GM12878 (cell line): ENCODE results near the gene PHACTR1. TPM values are rescaled to one million over a fixed set of nuclear protein-coding genes. Genes with fewer than 3 reads are reported as not detected.

Source experiments
- ATAC-seq: fragments of 200-7000 bp; cut with Tn5 transposase; 3 replicates; pipeline ENCODE4 v1.9.1; 2020; ENCODE audit warnings: mild to moderate bottlenecking, moderate library complexity
- BruUV-seq: library from RNA; stranded (reverse); fragments of 400-500 nt; replicated peaks from 2 replicates; lab custom pipeline; 2021; lab: Mats Ljungman, UMichigan
- CTCF ChIA-PET: fragments of 300-600 bp; sonication (Branson Sonifier 250); formaldehyde crosslinking; extraction: SDS; loops from one replicate; lab custom pipeline; 2021; ENCODE audit warnings: inconsistent platforms; lab: Yijun Ruan, JAX
- POLR2A ChIA-PET: fragments of 350-600 bp; formaldehyde crosslinking; extraction: SDS; loops from one replicate; lab custom pipeline; 2021; ENCODE audit warnings: inconsistent platforms; lab: Charles Lee
- RAD21 ChIA-PET: fragments of 300-600 bp; sonication (Branson Sonifier 250); formaldehyde crosslinking; loops from one replicate; lab custom pipeline; 2023; ENCODE audit warnings: antibody characterized with exemption; ENCODE audit not compliant: unreplicated experiment; lab: Charles Lee
- SMC1A ChIA-PET: fragments of 300-600 bp; sonication (Branson Sonifier 250); formaldehyde crosslinking; loops from one replicate; lab custom pipeline; 2023; ENCODE audit not compliant: unreplicated experiment, uncharacterized antibody; lab: Charles Lee
- DNase-seq: peaks from one replicate; pipeline ENCODE4 v3.0.0-alpha.2; 2011; ENCODE audit warnings: low read depth, low spot score
- FAIRE-seq: peaks from 3 replicates; lab custom pipeline; 2011; peaks lifted over from hg19 to GRCh38; lab: Jason Lieb, UNC
- H2AFZ ChIP-seq: 2 replicates; pipeline ENCODE4 v1.6.0; 2011; ENCODE audit warnings: low read depth, low read length, control low read depth; ENCODE audit not compliant: control insufficient read depth
- H3K27ac ChIP-seq: 2 replicates; pipeline ENCODE4 v1.5.1; 2011; ENCODE audit warnings: control low read depth; ENCODE audit not compliant: control insufficient read depth, insufficient read depth
- H3K27me3 ChIP-seq, 2 experiments: replicated peaks in 1 of 2; 2 replicates each; pipeline versions ENCODE4 v1.6.0 to v1.6.1; 2011; ENCODE audit warnings: low read length in 1 of 2; ENCODE audit not compliant: control insufficient read depth in 2 of 2, insufficient read depth in 2 of 2
- H3K36me3 ChIP-seq, 2 experiments: 2 replicates each; pipeline ENCODE4 v1.5.1; 2011; ENCODE audit warnings: low read length in 1 of 2; ENCODE audit not compliant: control insufficient read depth in 2 of 2, insufficient read depth in 2 of 2
- H3K4me1 ChIP-seq: 2 replicates; pipeline ENCODE4 v1.6.1; 2011; ENCODE audit warnings: mild to moderate bottlenecking, low read length, moderate library complexity, mixed read lengths; ENCODE audit not compliant: control insufficient read depth, insufficient read depth
- H3K4me2 ChIP-seq: 2 replicates; pipeline ENCODE4 v1.6.0; 2011; ENCODE audit warnings: control low read depth; ENCODE audit not compliant: control insufficient read depth, insufficient read depth
- H3K4me3 ChIP-seq: fragments of 200-600 bp; sonication (generic); 2 replicates; pipeline ENCODE4 v1.5.1; 2016
- H3K79me2 ChIP-seq: 2 replicates; pipeline ENCODE4 v1.6.0; 2011; ENCODE audit warnings: low read length; ENCODE audit not compliant: control insufficient read depth, insufficient read depth
- H3K9ac ChIP-seq: 2 replicates; pipeline ENCODE4 v1.8.0; 2011; ENCODE audit warnings: low read length, control low read depth, mixed read lengths; ENCODE audit not compliant: control insufficient read depth, insufficient read depth
- H3K9me3 ChIP-seq: replicated peaks from 3 replicates; pipeline ENCODE4 v1.5.1; 2011; ENCODE audit warnings: mild to moderate bottlenecking, low read length; ENCODE audit not compliant: control insufficient read depth, insufficient read depth
- H4K20me1 ChIP-seq: 2 replicates; pipeline ENCODE4 v1.6.0; 2011; ENCODE audit not compliant: control insufficient read depth, insufficient read depth
- CHD1 ChIP-seq: IDR thresholded peaks from 2 replicates; pipeline ENCODE4 v1.6.1; 2012; ENCODE audit warnings: low read depth, low read length, improper control_type of control experiment
- FOXK2 ChIP-seq: fragments of 450-650 bp; IDR thresholded peaks from 2 replicates; pipeline ENCODE4 v1.6.1; 2017; ENCODE audit warnings: mild to moderate bottlenecking, moderate library complexity
- FOXM1 ChIP-seq: IDR thresholded peaks from 2 replicates; pipeline ENCODE4 v1.6.1; 2012; ENCODE audit warnings: low read depth, mild to moderate bottlenecking, inconsistent platforms, low read length, moderate library complexity
- IKZF1 ChIP-seq: fragments of 450-650 bp; conservative IDR thresholded peaks from 2 replicates; pipeline ENCODE4 v1.6.1; 2017; ENCODE audit warnings: antibody characterized with exemption, mild to moderate bottlenecking
- JUND ChIP-seq: IDR thresholded peaks from 2 replicates; pipeline ENCODE4 v1.6.1; 2012; ENCODE audit warnings: low read depth, mild to moderate bottlenecking, low read length, improper control_type of control experiment, moderate library complexity
- LARP7 ChIP-seq: fragments of 450-650 bp; IDR thresholded peaks from 2 replicates; pipeline ENCODE4 v1.6.1; 2017; ENCODE audit warnings: mild to moderate bottlenecking
- NFYB ChIP-seq: IDR thresholded peaks from 2 replicates; pipeline ENCODE4 v1.6.1; 2011; ENCODE audit warnings: low read depth, mild to moderate bottlenecking, low read length, improper control_type of control experiment, moderate library complexity; ENCODE audit not compliant: insufficient read depth
- NRF1 ChIP-seq: conservative IDR thresholded peaks from 2 replicates; pipeline ENCODE4 v1.6.1; 2011; ENCODE audit warnings: mild to moderate bottlenecking, low read depth, low read length, improper control_type of control experiment
- PML ChIP-seq: IDR thresholded peaks from 2 replicates; pipeline ENCODE4 v1.6.1; 2012; ENCODE audit warnings: low read length, inconsistent platforms
- SREBF2 ChIP-seq: IDR thresholded peaks from 2 replicates; pipeline ENCODE4 v1.6.1; 2012; ENCODE audit warnings: mild to moderate bottlenecking, low read length
- TARDBP ChIP-seq: IDR thresholded peaks from 2 replicates; pipeline ENCODE4 v1.6.1; 2016; ENCODE audit warnings: borderline replicate concordance
- WGBS: methylation state at CpG from one replicate; pipeline ENCODE4 v1.1.6; 2016; ENCODE audit warnings: low lambda C conversion rate; ENCODE audit not compliant: insufficient replicate concordance, insufficient coverage; ENCODE audit errors: missing lambda C conversion rate; 5-methylcytosine and 5-hydroxymethylcytosine counted together
- in situ Hi-C: fragments of 300-500 bp; cut with MboI; formaldehyde crosslinking; loops from 9 replicates; pipeline ENCODE4 v1.14.3; 2018; ENCODE audit warnings: mixed read lengths
- intact Hi-C: fragments of 100-400 bp; cut with micrococcal nuclease; formaldehyde crosslinking; loops from one replicate; pipeline ENCODE4 v1.14.2; 2022; ENCODE audit not compliant: unreplicated experiment
- polyA plus RNA-seq, 11 experiments: library from polyadenylated mRNA; depleted of rRNA in 4 of 11; unstranded in 6 of 11; stranded (reverse) in 5 of 11; fragments of >200 nt; fragmentation: Nextera tagmentation in 4 of 11; fragmentation: Illumina TruSeq in 1 of 11; extraction: Ambion mirVana in 4 of 11; extraction: Trizol in 1 of 11; gene quantifications; 1 replicate in 1 of 11; 2 replicates in 10 of 11; pipeline versions ENCODE4 v1.2.1 to v1.2.3, GENCODE V29; 2011 to 2016; ENCODE audit warnings: inconsistent platforms in 2 of 11, missing spikeins in 2 of 11, low read depth in 1 of 11
- total RNA-seq, 4 experiments: library from RNA; depleted of rRNA in 3 of 4; stranded (reverse); fragments of >200 nt in 3 of 4; fragmentation: Illumina TruSeq in 1 of 4; extraction: Trizol in 1 of 4; gene quantifications; 2 replicates each; pipeline versions ENCODE4 v1.2.1 to v1.2.3, GENCODE V29; 2013 to 2021

PHACTR1 gene
- total and polyA plus RNA-seq, 10 of the 15 experiments (the other 5 are each of a cell fraction or from before 2014, with no cell fraction given), result 34.2 to 94.6 (median 62.3) TPM

DNA sequence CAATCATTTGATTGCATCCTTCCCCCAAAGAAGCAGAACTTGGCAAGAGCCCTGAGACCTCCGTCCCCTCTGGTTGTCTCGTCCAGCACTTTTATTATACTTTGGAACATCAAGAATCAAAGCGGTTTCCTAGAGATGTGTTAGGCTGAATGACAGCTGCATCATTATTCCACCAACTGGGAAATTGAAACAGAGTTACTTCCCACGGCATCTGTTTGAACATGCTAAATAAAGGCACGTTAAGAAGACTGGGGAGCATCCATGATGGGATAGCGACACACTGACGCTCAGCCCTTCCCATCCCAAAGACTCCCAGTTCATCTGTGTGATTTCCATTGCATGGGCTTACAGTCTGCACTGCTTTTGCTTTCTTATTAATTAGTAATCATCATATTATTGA is 464.0 kb downstream of the PHACTR1 start:
- Histone ChIP-seq H3K4me2 (no peak overlapping the region), H3K27ac (no peak overlapping the region), H3K36me3 (no peaks in the 10 kb centered on the region), H3K27me3 (peaks cover 2 to 3% of the 10 kb centered on the region in 2 experiments; a peak in 2 of 4 replicates), H3K79me2 (no peaks in the 10 kb centered on the region), H3K9ac (no peak overlapping the region), H3K4me3 (no peak overlapping the region), H2AFZ (no peak overlapping the region), H3K4me1 (no peaks in the 10 kb centered on the region), H3K9me3 (no peaks in the 10 kb centered on the region), H4K20me1 (no peaks in the 10 kb centered on the region)
- DNase-seq, result no peak
- RAD21 ChIA-PET, result interaction anchor here (1.3 kb wide), 1 partner anchor 148 kb away, joined by 3 read pairs; the partner anchor contains the start of gene TBC1D7
- CTCF ChIA-PET, result interaction anchor here (0.8 to 1.0 kb wide), 2 partner anchors 10 to 22 kb away, joined by 3 read pairs; no protein-coding TSS in a partner anchor
- POLR2A ChIA-PET, result no interaction called here
- SMC1A ChIA-PET, result no interaction called here
- BruUV-seq, result no TSS peak
- no peak for ATAC-seq
- TF ChIP-seq IKZF1 (no peak), SREBF2 (no peak), NFYB (no peak), CHD1 (no peak), FOXM1 (no peak), NRF1 (no peak), JUND (no peak), TARDBP (no peak), PML (no peak), LARP7 (no peak), FOXK2 (no peak)
- in situ Hi-C loops, result no loop called here
- no peak for FAIRE-seq
- WGBS, result 48% methylated on average over 7 of the region's 7 CpGs
- intact Hi-C loops, result loop anchor here (10.0 kb wide), 1 partner anchor 266 kb away; no protein-coding TSS in a partner anchor
